Endodermal cell (in vitro differentiated cells): ENCODE data around the gene USP21. TPM values are rescaled to one million over a fixed set of nuclear protein-coding genes. Genes with fewer than 3 reads are reported as not detected.

Source experiments
- DNase-seq: peaks from one replicate; pipeline ENCODE4 v3.0.0-alpha.2; 2017
- H3K27ac ChIP-seq: 2 replicates; pipeline ENCODE4 v1.5.1; 2013; ENCODE audit warnings: mild to moderate bottlenecking, low read depth, low read length, moderate library complexity
- H3K27me3 ChIP-seq: 2 replicates; pipeline ENCODE4 v1.6.1; 2013; ENCODE audit warnings: mild to moderate bottlenecking, low read length, moderate library complexity; ENCODE audit not compliant: insufficient read depth, control insufficient read depth, poor library complexity, severe bottlenecking
- H3K36me3 ChIP-seq: 2 replicates; pipeline ENCODE4 v1.7.0; 2013; ENCODE audit warnings: mild to moderate bottlenecking, low read length, moderate library complexity; ENCODE audit not compliant: control insufficient read depth, insufficient read depth
- H3K4me1 ChIP-seq: one replicate; pipeline ENCODE4 v1.7.0; 2013; ENCODE audit warnings: low read length; ENCODE audit not compliant: control insufficient read depth, insufficient read depth
- H3K4me3 ChIP-seq: 2 replicates; pipeline ENCODE4 v1.5.1; 2013; ENCODE audit warnings: mild to moderate bottlenecking, low read length, moderate library complexity
- H3K9ac ChIP-seq: 2 replicates; pipeline ENCODE4 v1.6.1; 2013; ENCODE audit warnings: mild to moderate bottlenecking, low read length, moderate library complexity; ENCODE audit not compliant: poor library complexity, severe bottlenecking; ENCODE audit errors: extremely low read depth
- H3K9me3 ChIP-seq: 2 replicates; pipeline ENCODE4 v1.6.1; 2013; ENCODE audit warnings: mild to moderate bottlenecking, low read length, moderate library complexity; ENCODE audit not compliant: control insufficient read depth
- H3K27ac Mint-ChIP-seq: 2 replicates; pipeline ENCODE4 v1.8.0; 2020; ENCODE audit warnings: mixed read lengths
- H3K27me3 Mint-ChIP-seq: 2 replicates; pipeline ENCODE4 v1.8.0; 2021; ENCODE audit warnings: mild to moderate bottlenecking, mixed read lengths; ENCODE audit not compliant: insufficient read depth
- H3K36me3 Mint-ChIP-seq: 2 replicates; pipeline ENCODE4 v1.8.0; 2020; ENCODE audit warnings: low read depth, mixed read lengths
- H3K4me1 Mint-ChIP-seq: 2 replicates; pipeline ENCODE4 v1.8.0; 2020; ENCODE audit warnings: mixed read lengths
- H3K4me3 Mint-ChIP-seq: 2 replicates; pipeline ENCODE4 v1.8.0; 2020; ENCODE audit warnings: mild to moderate bottlenecking, moderate library complexity, mixed read lengths
- H3K9me3 Mint-ChIP-seq: 2 replicates; pipeline ENCODE4 v1.8.0; 2020; ENCODE audit warnings: mild to moderate bottlenecking, mixed read lengths
- WGBS, 2 experiments: methylation state at CpG; one replicate each; pipeline versions ENCODE4 v1.1.5 to v1.1.7; 2013; ENCODE audit warnings: missing lambda C conversion rate in 2 of 2, mixed read lengths in 1 of 2; ENCODE audit not compliant: insufficient coverage in 1 of 2, insufficient read length in 1 of 2; 5-methylcytosine and 5-hydroxymethylcytosine counted together
- total RNA-seq, 2 donors: library from RNA; stranded (reverse); fragmentation: NEBNext Ultra II Directional in 1 of 2; extraction: Animal tissue kit (Norgen Biotek cat#: 25700) in 1 of 2; gene quantifications; 2 replicates in 1 of 2; 3 replicates in 1 of 2; pipeline ENCODE4 v1.2.1, GENCODE V29; 2021
- TF ChIP-seq, protein P1 (sequence below): fragments of 200-600 bp; sonication (generic); conservative IDR thresholded peaks from 2 replicates; pipeline ENCODE4 v1.5.0; 2021; ENCODE audit warnings: antibody characterized with exemption, mild to moderate bottlenecking

Gene USP21
- total RNA-seq, 2 donors from 2014 or later, result 26.7 to 39.7 TPM

DNA sequence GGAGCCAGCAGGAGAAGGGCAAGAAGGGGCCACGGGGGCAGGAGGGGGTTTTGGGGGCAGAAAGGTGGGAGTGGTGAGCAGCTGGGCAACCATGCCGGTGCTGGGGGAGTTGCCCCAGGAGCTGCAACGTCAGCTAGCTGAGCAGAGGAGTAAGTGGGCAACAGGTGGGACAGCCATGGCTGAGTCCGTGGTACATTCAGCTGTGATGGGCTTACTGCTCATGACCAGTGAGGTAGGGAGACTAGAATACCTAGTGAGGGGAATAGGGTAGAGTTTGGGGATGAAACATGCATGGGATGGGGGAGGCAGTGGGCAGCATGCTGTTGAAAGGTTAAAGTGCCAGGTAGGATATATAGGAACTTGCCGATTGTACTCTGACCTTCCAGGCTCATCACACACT is 2.4 kb downstream of the USP21 start:
- Histone ChIP-seq H3K27me3 (no peaks in the 10 kb centered on the region), H3K9ac (no peak overlapping the region), H3K27ac (no peak overlapping the region), H3K4me3 (no peak overlapping the region), H3K36me3 (peaks cover 55% of the 10 kb centered on the region), H3K9me3 (no peaks in the 10 kb centered on the region), H3K4me1 (peaks cover 5% of the 10 kb centered on the region)
- DNase-seq, result no peak
- TF ChIP-seq, protein P1, sequence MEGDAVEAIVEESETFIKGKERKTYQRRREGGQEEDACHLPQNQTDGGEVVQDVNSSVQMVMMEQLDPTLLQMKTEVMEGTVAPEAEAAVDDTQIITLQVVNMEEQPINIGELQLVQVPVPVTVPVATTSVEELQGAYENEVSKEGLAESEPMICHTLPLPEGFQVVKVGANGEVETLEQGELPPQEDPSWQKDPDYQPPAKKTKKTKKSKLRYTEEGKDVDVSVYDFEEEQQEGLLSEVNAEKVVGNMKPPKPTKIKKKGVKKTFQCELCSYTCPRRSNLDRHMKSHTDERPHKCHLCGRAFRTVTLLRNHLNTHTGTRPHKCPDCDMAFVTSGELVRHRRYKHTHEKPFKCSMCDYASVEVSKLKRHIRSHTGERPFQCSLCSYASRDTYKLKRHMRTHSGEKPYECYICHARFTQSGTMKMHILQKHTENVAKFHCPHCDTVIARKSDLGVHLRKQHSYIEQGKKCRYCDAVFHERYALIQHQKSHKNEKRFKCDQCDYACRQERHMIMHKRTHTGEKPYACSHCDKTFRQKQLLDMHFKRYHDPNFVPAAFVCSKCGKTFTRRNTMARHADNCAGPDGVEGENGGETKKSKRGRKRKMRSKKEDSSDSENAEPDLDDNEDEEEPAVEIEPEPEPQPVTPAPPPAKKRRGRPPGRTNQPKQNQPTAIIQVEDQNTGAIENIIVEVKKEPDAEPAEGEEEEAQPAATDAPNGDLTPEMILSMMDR, result no peak
- Mint-ChIP-seq H3K27me3 (no peaks in the 10 kb centered on the region), H3K4me1 (peaks cover 23% of the 10 kb centered on the region), H3K36me3 (peaks cover 35% of the 10 kb centered on the region), H3K9me3 (no peaks in the 10 kb centered on the region), H3K4me3 (no peak overlapping the region), H3K27ac (peak overlapping the region; percentile 57)
- WGBS, 2 experiments, result 91 to 94% methylated on average over 3 to 5 of the region's 5 CpGs

DNA sequence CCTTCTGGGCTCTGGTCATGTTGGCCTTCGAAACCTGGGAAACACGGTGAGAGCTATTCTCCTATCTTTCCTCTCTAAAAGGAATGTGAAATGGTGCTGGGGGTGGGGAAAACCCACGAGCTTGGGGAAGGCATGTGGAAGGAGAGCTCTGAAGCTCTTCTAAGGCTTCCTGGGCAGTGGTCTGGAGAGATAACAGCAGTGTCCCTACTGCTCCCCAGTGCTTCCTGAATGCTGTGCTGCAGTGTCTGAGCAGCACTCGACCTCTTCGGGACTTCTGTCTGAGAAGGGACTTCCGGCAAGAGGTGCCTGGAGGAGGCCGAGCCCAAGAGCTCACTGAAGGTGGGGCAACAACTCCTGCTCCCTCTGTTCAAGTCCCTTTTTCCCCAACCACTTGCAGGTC is 2.8 kb downstream of the USP21 start:
- TF ChIP-seq, protein P1, result no peak
- no peak overlapping the region for H3K9ac ChIP-seq
- H3K4me1 ChIP-seq, result peaks cover 5% of the 10 kb centered on the region
- H3K27ac Mint-ChIP-seq, result peak overlapping the region; percentile 57
- H3K36me3 Mint-ChIP-seq, result peaks cover 32% of the 10 kb centered on the region
- peaks cover 52% of the 10 kb centered on the region for H3K36me3 ChIP-seq
- H3K27me3 Mint-ChIP-seq, result no peaks in the 10 kb centered on the region
- H3K27ac ChIP-seq, result no peak overlapping the region
- H3K4me3 Mint-ChIP-seq, result no peak overlapping the region
- no peaks in the 10 kb centered on the region for H3K27me3 ChIP-seq
- no peak for DNase-seq
- H3K4me1 Mint-ChIP-seq, result peaks cover 26% of the 10 kb centered on the region
- no peaks in the 10 kb centered on the region for H3K9me3 ChIP-seq
- H3K4me3 ChIP-seq, result no peak overlapping the region
- no peaks in the 10 kb centered on the region for H3K9me3 Mint-ChIP-seq
- WGBS, 2 experiments, result 86 to 94% methylated on average over 3 to 7 of the region's 7 CpGs

DNA sequence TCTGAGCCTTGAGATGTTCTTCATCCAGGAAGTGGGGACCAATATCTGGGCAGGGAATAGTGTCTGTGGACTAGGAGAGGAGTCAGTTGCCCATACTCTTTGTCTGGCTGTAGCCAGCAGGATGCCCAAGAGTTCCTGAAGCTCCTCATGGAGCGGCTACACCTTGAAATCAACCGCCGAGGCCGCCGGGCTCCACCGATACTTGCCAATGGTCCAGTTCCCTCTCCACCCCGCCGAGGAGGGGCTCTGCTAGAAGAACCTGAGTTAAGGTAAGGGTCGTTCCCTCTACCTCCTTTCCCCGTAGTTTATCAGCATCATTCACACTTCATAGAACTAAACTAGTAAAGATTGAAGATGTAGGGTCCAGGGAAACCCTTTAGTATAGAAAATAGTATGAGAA is 3.5 kb downstream of the USP21 start:
- Mint-ChIP-seq H3K4me1 (peaks cover 28% of the 10 kb centered on the region), H3K4me3 (no peak overlapping the region), H3K9me3 (no peaks in the 10 kb centered on the region), H3K36me3 (peaks cover 26% of the 10 kb centered on the region), H3K27me3 (no peaks in the 10 kb centered on the region), H3K27ac (no peak overlapping the region)
- Histone ChIP-seq H3K27ac (no peak overlapping the region), H3K4me3 (no peak overlapping the region), H3K9ac (no peak overlapping the region), H3K36me3 (peaks cover 44% of the 10 kb centered on the region), H3K9me3 (no peaks in the 10 kb centered on the region), H3K4me1 (peaks cover 5% of the 10 kb centered on the region), H3K27me3 (no peaks in the 10 kb centered on the region)
- TF ChIP-seq, protein P1, result no peak
- no peak for DNase-seq
- 87 to 97% methylated on average over 3 to 9 of the region's 10 CpGs for WGBS, 2 experiments
